Measurements from ENCODE around the gene AGXT2. TPM values are rescaled to one million over a fixed set of nuclear protein-coding genes. Genes with fewer than 3 reads are reported as not detected.

Gene AGXT2
- total RNA-seq, 4 donors from 2014 or later, result not detected

GRCh38 chr5:35023391-35024178 is 24.2 kb downstream of the AGXT2 start:
- H3K36me3 ChIP-seq, result no peaks in the 10 kb centered on the region
- TF ChIP-seq CTCF (IDR thresholded peaks at IDR 0.05) (no peak), POLR2A (IDR thresholded peaks at IDR 0.05) (no peak)
- no peak for DNase-seq
- no peak overlapping the region for H3K27ac ChIP-seq
- H3K27me3 ChIP-seq, result no peaks in the 10 kb centered on the region
- intact Hi-C loops (cut with DNase I), result no loop called here
- H3K4me3 ChIP-seq, result no peak overlapping the region
- 67 to 70% methylated on average over 7 of the region's 7 CpGs for WGBS, 2 donors
- no peaks in the 10 kb centered on the region for H3K9me3 ChIP-seq
- no peaks in the 10 kb centered on the region for H3K4me1 ChIP-seq

- no peak for DNase-seq
- no peaks in the 10 kb centered on the region for H3K27me3 ChIP-seq
- no peak overlapping the region for H3K27ac ChIP-seq
- TF ChIP-seq POLR2A (IDR thresholded peaks at IDR 0.05) (no peak), CTCF (IDR thresholded peaks at IDR 0.05) (no peak)
- H3K4me1 ChIP-seq, result no peaks in the 10 kb centered on the region
- H3K4me3 ChIP-seq, result no peak overlapping the region
- H3K36me3 ChIP-seq, result no peaks in the 10 kb centered on the region
- H3K9me3 ChIP-seq, result no peaks in the 10 kb centered on the region
- WGBS, 2 donors, result 51 to 54% methylated on average over 4 of the region's 4 CpGs
- intact Hi-C loops (cut with DNase I), result no loop called here
These were observed 31.3 kb downstream of the AGXT2 start for GRCh38 chr5:35016174-35017051.

- intact Hi-C loops (cut with DNase I), result no loop called here
- DNase-seq, result no peak
- H3K36me3 ChIP-seq, result no peaks in the 10 kb centered on the region
- H3K9me3 ChIP-seq, result no peaks in the 10 kb centered on the region
- TF ChIP-seq CTCF (IDR thresholded peaks at IDR 0.05) (no peak), POLR2A (IDR thresholded peaks at IDR 0.05) (no peak)
- WGBS, 2 donors, result 74 to 82% methylated on average over 4 of the region's 4 CpGs
- no peak overlapping the region for H3K27ac ChIP-seq
- no peak overlapping the region for H3K4me3 ChIP-seq
- H3K4me1 ChIP-seq, result no peaks in the 10 kb centered on the region
- no peaks in the 10 kb centered on the region for H3K27me3 ChIP-seq
These were observed 32.7 kb downstream of the AGXT2 start for GRCh38 chr5:35015063-35015462.

- no peak for TF ChIP-seq CTCF (IDR thresholded peaks at IDR 0.05)
- no peak for TF ChIP-seq POLR2A (IDR thresholded peaks at IDR 0.05)
- no peaks in the 10 kb centered on the region for H3K4me1 ChIP-seq
- no peaks in the 10 kb centered on the region for H3K36me3 ChIP-seq
- H3K9me3 ChIP-seq, result no peaks in the 10 kb centered on the region
- no peak overlapping the region for H3K27ac ChIP-seq
- no peak for DNase-seq
- 82 to 92% methylated on average over 5 of the region's 5 CpGs for WGBS, 2 donors
- intact Hi-C loops (cut with DNase I), result no loop called here
- no peak overlapping the region for H3K4me3 ChIP-seq
- no peaks in the 10 kb centered on the region for H3K27me3 ChIP-seq
These were observed 35.0 kb downstream of the AGXT2 start for GRCh38 chr5:35012796-35013195.

DNA sequence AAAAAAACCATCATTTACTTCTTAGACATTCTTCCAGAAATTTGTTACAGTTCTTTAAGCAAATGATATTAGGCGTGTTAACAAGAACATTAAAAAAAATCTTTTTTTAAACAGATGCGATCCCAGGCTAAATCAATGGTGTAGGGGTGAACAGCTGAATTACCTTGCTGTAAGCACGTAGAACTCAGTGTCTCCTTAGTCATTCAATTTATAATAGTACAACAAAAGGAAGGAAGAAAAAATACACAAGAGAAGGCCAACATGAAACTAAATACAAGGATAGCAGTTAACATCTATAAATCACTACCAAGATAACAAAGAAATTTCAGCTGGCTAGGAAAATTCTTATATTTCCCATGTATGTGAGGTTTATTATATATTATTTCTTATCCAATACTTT is 35.4 kb downstream of the AGXT2 start:
- Histone ChIP-seq H3K4me3 (no peak overlapping the region), H3K27ac (no peak overlapping the region), H3K9me3 (no peaks in the 10 kb centered on the region), H3K4me1 (no peaks in the 10 kb centered on the region), H3K27me3 (no peaks in the 10 kb centered on the region), H3K36me3 (no peaks in the 10 kb centered on the region)
- intact Hi-C loops (cut with DNase I), result no loop called here
- TF ChIP-seq POLR2A (IDR thresholded peaks at IDR 0.05) (no peak), CTCF (IDR thresholded peaks at IDR 0.05) (no peak)
- DNase-seq, result no peak
- WGBS, 2 donors, result 62 to 68% methylated on average over 3 of the region's 3 CpGs

All from esophagus squamous epithelium (tissue), 5 donors.